ENCODE data around the gene NT5C1A. TPM values are rescaled to one million over a fixed set of nuclear protein-coding genes. Genes with fewer than 3 reads are reported as not detected.

The NT5C1A gene
- total RNA-seq, 1 donor from 2014 or later, result 0.49 TPM

DNA sequence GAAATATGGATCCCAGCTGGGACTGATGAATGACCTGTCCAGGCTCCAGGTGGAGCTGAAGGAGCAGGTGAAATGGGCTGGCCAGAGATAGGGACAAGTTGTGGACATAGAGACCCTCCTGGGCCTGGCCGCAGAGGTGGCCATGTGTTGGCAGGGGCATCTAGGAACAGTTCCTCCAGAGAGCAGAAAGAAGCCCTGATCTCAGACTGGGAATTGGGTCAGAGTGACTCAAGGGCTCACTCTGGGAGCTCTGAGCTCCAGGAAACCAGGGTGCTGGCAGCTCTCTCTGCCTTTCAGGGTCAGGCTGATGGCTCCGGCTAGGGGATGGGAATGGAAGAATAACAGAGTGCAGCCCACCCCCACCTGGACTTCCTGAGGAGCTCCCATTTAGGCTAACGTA, 3.0 kb downstream of the NT5C1A start:
- Histone ChIP-seq H3K36me3 (no peaks in the 10 kb centered on the region), H3K27me3 (peaks cover 20% of the 10 kb centered on the region), H3K4me1 (peaks cover 15% of the 10 kb centered on the region), H3K4me3 (no peak overlapping the region), H3K27ac (no peak overlapping the region), H3K9me3 (no peaks in the 10 kb centered on the region)
- TF ChIP-seq, protein P1, sequence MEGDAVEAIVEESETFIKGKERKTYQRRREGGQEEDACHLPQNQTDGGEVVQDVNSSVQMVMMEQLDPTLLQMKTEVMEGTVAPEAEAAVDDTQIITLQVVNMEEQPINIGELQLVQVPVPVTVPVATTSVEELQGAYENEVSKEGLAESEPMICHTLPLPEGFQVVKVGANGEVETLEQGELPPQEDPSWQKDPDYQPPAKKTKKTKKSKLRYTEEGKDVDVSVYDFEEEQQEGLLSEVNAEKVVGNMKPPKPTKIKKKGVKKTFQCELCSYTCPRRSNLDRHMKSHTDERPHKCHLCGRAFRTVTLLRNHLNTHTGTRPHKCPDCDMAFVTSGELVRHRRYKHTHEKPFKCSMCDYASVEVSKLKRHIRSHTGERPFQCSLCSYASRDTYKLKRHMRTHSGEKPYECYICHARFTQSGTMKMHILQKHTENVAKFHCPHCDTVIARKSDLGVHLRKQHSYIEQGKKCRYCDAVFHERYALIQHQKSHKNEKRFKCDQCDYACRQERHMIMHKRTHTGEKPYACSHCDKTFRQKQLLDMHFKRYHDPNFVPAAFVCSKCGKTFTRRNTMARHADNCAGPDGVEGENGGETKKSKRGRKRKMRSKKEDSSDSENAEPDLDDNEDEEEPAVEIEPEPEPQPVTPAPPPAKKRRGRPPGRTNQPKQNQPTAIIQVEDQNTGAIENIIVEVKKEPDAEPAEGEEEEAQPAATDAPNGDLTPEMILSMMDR (IDR thresholded peaks at IDR 0.05), result no peak
- DNase-seq (no peak), ATAC-seq (no peak)
- intact Hi-C loops (cut with DNase I), result no loop called here

DNA sequence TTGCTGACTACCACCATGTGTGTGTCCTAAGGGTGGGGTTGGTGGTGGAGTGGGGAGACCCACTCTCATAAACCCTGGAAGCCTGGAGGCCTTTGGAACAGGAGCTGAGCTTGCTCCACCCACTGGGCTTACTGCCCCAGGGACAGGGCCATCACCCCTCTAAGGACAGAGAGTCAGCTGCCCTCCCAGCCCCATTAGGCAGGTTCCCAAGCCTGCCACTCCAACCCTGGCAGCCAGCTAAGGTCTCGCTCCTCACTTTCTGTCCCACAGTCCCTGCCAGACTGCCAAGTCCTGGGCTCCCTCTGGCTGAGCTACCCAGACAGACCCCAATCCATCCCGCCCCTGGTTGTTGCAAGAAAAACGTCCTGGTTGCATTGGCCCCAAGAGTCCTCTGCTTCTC, 3.8 kb downstream of the NT5C1A start:
- ATAC-seq (no peak), DNase-seq (no peak)
- intact Hi-C loops (cut with DNase I), result no loop called here
- Histone ChIP-seq H3K4me3 (no peak overlapping the region), H3K27me3 (peaks cover 20% of the 10 kb centered on the region), H3K27ac (no peak overlapping the region), H3K4me1 (peaks cover 15% of the 10 kb centered on the region), H3K9me3 (no peaks in the 10 kb centered on the region), H3K36me3 (no peaks in the 10 kb centered on the region)
- TF ChIP-seq, protein P1 (IDR thresholded peaks at IDR 0.05), result no peak

DNA sequence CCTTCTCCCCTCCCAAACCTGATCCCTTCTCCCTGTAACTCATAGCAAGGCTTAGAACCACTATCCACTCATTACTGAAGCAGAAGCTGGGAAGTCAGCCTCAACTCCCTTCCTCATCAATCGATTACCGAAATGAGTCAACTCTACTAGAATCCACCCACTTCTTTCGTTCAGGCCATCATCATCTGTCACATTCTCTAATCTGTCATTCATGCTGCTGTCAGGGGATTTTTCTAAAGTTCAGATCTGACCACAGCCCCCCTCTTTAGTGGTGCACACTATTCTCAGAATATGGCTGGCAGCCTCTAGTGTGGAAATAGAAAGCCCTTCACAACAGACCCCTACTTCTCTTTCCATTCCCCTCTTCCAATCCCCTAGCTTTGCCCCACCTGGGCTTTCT, 5.1 kb downstream of the NT5C1A start:
- H3K27me3 ChIP-seq, result peaks cover 14% of the 10 kb centered on the region
- TF ChIP-seq, protein P1 (IDR thresholded peaks at IDR 0.05), result no peak

DNA sequence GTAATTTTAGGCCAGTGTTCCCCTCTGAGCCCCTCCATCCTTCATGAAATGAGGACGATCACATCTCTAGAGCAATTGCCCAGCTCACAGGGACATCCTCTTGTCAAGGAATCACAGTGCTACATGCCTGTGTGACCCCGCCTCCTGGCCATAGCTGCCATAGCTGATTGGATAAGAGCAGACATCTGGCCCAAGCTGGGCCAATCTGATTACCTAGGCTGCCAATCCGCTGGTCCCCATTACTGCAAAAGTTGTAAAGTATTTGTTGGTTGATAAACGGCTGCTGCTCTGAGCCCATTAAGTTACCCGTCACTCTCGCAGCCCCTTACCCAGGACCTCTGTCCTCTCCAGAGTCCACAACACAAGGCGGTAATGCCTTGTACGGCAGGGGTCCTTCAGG, 8.3 kb downstream of the NT5C1A start:
- Histone ChIP-seq H3K4me1 (no peaks in the 10 kb centered on the region), H3K36me3 (no peaks in the 10 kb centered on the region), H3K27me3 (no peaks in the 10 kb centered on the region), H3K9me3 (no peaks in the 10 kb centered on the region), H3K4me3 (no peak overlapping the region), H3K27ac (no peak overlapping the region)
- intact Hi-C loops (cut with DNase I), result no loop called here
- ATAC-seq, result no peak
- no peak for DNase-seq
- TF ChIP-seq, protein P1 (IDR thresholded peaks at IDR 0.05), result no peak

More for the DNA sequence above, 5.1 kb downstream of the NT5C1A start:
- ATAC-seq (no peak), DNase-seq (no peak)
- intact Hi-C loops (cut with DNase I), result no loop called here
- Histone ChIP-seq H3K36me3 (no peaks in the 10 kb centered on the region), H3K9me3 (no peaks in the 10 kb centered on the region), H3K4me3 (no peak overlapping the region), H3K4me1 (peaks cover 6% of the 10 kb centered on the region), H3K27ac (no peak overlapping the region)

DNA sequence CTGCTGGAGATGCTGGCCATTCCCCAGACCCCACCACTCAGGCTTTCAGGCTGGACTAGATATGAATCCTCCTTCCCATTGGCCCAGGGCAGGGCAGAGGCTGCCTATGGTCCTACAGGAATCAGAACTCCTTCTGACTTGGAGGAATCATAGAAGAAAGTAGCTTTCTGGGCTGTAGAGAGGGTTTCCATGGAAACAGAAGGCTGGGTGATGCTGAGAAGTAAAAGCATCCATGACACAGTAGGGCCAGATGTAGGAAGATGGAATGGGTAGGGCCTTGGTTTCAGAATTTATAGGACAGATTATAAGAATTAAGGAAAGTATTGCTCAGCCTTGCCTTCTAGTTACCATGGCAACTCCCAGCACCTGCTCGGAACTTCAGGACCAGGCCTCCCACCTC, 9.0 kb downstream of the NT5C1A start:
- Histone ChIP-seq H3K4me1 (no peaks in the 10 kb centered on the region), H3K27me3 (no peaks in the 10 kb centered on the region), H3K4me3 (no peak overlapping the region), H3K27ac (no peak overlapping the region), H3K36me3 (no peaks in the 10 kb centered on the region), H3K9me3 (no peaks in the 10 kb centered on the region)
- TF ChIP-seq, protein P1 (IDR thresholded peaks at IDR 0.05), result no peak
- ATAC-seq, result no peak
- DNase-seq, result no peak
- intact Hi-C loops (cut with DNase I), result no loop called here

DNA sequence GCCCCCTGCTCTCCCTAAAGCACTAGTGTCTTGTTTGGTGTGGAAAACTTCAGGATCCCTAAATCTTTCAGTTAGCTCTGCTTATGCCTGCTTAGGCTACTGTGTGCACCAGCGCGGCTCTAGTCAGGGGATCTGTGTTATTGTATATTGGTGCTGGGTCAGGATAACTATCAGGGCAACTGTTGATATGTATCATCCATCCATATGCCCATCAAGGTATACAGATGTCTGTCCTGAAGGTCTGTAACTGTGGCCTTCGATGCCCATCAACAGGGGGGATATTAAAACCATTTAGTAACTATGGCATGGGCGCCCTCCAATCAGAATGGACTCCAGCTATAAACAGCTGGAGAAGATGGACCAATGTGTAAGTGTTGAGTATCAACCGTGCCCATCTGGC, 12.4 kb downstream of the NT5C1A start:
- TF ChIP-seq, protein P1 (IDR thresholded peaks at IDR 0.05), result no peak
- intact Hi-C loops (cut with DNase I), result no loop called here
- no peak overlapping the region for H3K4me3 ChIP-seq
- no peak for DNase-seq
- no peak overlapping the region for H3K27ac ChIP-seq
- no peak for ATAC-seq
- H3K9me3 ChIP-seq, result no peaks in the 10 kb centered on the region
- no peaks in the 10 kb centered on the region for H3K36me3 ChIP-seq
- H3K27me3 ChIP-seq, result no peaks in the 10 kb centered on the region
- no peaks in the 10 kb centered on the region for H3K4me1 ChIP-seq
